Measurements from ENCODE around the gene NAB2.

The NAB2 gene

DNA sequence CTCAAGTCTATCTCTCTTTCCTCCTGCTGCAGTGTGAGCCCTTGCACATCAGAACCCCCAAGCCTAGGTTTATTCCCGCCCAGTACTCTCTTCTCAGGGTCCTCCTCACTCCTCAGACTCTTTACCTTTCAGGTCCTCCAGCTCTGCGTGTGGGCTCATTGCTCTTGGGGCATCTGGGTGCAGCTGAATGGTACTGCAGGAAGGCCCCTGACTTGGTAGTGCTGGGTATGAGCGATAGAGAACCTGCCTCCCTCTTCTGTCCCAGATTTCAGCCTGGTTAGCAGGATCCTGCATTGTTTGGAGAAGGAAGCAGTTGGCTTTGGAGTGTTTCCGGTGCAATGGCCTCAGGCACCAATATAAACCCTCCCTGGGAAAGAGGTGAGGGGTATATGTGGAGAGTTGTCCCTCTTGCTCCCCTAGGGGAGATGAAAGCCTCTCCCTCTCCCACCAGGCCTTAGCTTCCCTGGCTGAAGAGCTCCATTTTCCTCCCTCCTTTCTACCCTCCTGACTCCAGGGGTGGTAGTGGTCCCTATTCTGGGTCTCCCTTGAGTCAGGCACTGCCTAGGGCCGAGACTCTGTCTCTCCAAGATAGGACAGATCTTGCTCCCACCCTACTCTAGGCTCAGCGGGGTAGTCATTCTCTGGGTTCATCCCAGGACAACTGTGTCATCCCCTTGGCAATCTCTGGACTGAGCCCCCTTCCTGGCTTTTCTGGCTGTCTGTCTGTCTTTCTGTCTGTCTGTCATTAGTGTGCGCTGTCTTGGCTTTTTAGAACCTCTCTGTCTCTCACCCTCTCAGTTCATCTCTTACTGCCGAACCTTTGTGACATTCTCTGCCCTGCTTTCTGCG is 43.2 kb downstream of the NAB2 start:
- no peak for DNase-seq (ENCODE audit: low spot score)

- no peak for DNase-seq (ENCODE audit: low spot score)
These were observed 44.2 kb downstream of the NAB2 start for GRCh38 chr12:57133013-57133569.

- DNase-seq (ENCODE audit: low spot score) = no peak
These were observed 45.0 kb downstream of the NAB2 start for GRCh38 chr12:57133916-57134315.

DNA sequence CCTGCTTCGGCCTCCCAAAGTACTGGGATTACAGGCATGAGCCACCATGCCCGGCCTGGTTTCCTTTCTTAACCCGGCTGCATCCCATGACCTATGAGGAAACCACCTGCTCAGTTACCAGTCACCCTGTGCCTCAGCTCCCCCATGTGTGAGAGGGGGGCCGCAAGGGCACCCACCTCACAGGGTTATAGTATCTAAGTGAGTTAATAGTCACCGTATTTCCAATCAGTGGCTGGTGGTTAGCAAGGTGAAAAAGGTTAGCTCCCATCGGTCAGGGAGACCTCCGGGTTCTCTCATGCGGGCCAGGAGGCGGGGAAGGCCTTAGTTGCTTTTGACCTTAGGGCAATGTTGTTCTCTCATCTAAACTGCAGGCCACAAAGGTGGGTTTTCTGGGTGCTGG is 46.0 kb downstream of the NAB2 start:
- no peak for DNase-seq (ENCODE audit: low spot score)

DNA sequence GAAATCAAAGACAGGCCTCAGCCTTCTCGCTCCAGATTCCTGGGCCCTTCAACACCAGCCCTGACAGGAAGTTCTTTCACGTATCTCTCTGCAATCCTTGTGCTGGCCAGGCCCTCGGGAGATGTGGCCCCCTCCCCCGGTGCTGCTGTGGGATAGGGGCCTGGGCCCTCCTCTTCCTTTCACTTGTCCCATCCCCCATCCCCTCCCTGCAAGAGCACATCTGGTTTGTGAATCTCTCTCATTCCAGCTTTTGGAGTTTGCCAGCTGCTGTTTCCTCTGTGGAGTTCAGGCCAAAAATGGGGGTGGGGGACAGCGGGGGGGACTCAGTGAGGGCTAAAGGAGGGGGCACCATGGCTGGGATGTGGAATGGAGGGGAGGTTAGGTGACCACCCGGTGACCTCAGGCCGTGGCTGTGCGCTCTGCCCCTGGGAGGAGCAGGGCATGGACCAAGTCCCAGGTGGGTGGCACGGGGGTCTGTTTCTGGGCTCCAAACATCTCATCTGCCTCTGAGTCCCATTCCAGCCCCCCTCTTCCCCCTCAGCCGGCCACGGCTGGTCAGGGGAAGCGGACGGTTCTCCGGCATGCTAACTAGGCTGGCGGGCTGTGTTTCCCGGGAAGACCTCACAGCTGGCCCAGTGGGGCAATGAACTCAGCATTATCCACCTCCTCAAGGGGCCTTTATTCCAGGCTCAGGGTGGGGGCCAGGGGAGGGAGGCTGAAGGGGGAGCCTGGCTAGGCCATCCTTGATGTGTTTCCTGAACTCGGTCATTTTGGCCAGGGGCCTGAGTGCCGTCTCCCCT is 46.8 kb downstream of the NAB2 start:
- DNase-seq (ENCODE audit: low spot score) = no peak

GRCh38 chr12:57138526-57139272 is 49.8 kb downstream of the NAB2 start:
- DNase-seq (ENCODE audit: low spot score) = no peak

DNA sequence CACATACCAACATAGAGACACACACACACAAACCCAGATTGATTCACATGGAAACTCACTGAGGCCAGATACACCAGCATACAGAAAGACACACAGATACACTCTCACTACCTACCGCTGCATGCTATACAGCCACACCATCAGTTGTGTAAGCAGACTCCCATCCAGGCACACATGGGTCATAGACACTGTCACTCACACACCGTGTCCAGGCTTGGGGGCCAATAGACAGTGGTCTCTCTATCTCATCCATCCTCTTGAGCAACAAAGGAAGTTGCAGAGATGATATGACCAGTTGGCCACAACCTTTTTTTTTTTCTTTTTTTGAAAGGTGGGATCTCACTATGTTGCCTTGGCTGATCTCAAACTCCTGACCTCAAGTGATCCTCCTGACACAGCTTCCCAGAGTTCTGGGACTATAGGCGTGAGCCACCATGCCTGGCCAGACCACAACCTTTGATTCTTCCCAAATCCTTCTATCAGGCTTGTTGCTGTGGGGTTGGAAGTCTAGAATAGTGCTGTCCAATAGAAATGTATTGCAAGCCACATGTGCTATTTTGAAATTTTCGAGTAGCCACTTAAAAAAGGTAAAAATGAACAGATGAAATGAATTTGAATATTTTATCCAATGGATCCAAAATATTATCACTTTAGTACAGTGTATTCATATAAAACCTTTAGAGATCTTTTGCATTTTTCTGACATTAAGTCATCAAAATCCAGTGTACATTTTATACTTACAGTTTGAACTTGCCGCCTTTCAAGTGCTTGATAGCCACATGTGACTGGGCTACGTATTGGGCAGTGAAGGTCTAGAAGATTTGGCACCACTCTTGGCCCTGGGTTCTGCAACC is 51.1 kb downstream of the NAB2 start:
- no peak for DNase-seq (ENCODE audit: low spot score)

DNA sequence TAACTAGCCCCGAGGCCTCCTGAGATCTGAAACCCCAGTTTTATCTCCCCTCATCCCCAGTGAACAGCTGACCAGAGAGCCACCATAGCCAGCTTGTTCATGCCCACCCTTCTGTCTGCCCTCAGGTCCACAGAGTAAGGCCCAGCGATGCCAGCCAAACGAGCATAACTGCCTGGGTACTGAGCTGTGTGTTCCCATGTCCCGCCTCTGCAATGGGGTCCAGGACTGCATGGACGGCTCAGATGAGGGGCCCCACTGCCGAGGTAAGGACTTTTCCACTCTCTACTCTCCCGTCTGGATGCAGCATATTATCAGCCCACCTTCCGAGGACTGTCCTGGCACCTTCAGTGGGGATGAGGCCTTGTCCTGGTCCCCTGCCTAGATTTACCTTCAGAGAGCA is 52.3 kb downstream of the NAB2 start:
- no peak for DNase-seq (ENCODE audit: low spot score)

DNA sequence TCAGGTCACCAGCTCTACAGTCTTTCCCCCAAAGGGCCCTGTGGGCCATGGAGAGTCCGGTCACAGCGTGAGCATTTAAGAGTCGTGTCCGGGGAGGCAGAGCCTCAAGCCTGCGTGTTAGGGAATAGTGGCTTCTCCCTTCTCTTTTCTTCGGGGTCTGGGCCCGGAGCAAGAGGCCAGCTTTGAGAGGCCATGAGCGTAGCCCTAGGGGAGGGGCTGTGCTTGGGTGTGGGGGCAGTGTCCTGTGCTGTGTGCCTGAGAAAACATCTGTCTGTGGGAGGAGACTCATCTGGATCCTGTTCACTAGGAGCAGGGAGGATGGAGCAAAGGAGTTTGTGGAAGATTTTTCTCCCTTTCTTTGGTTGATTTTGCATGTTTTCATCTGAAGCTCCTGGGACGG is 53.2 kb downstream of the NAB2 start:
- no peak for DNase-seq (ENCODE audit: low spot score)

DNA sequence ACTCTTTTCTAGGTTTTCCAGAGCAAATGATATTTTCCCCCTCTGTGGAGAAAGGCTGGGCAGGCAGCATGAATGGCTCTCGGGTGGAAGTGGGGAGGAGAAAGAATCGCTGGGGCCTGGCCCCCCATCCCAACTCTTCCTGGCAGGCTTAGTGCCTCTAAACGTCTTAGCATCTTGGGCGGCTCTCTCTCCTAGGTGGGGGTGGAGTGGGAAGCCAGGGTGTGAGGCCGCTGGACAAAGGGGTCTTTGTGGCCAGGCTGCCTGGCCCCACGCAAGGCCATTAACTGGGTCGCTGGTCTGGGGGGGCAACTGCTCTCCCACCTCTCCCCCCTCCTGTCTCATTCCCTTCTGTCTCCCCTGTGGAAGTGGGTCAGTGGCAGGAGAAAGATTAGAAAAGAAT is 53.8 kb downstream of the NAB2 start:
- DNase-seq (ENCODE audit: low spot score) = no peak

- no peak for DNase-seq (ENCODE audit: low spot score)
These were observed 54.5 kb downstream of the NAB2 start for GRCh38 chr12:57143454-57143853.

All from CD4-positive, alpha-beta T cell treated with Interleukin-15 for 4 hours (primary cell).